ENCODE results near the gene EMX1. TPM values are rescaled to one million over a fixed set of nuclear protein-coding genes. Genes with fewer than 3 reads are reported as not detected.

EMX1 gene
- total RNA-seq, 1 experiment from 2014 or later, result not detected

DNA sequence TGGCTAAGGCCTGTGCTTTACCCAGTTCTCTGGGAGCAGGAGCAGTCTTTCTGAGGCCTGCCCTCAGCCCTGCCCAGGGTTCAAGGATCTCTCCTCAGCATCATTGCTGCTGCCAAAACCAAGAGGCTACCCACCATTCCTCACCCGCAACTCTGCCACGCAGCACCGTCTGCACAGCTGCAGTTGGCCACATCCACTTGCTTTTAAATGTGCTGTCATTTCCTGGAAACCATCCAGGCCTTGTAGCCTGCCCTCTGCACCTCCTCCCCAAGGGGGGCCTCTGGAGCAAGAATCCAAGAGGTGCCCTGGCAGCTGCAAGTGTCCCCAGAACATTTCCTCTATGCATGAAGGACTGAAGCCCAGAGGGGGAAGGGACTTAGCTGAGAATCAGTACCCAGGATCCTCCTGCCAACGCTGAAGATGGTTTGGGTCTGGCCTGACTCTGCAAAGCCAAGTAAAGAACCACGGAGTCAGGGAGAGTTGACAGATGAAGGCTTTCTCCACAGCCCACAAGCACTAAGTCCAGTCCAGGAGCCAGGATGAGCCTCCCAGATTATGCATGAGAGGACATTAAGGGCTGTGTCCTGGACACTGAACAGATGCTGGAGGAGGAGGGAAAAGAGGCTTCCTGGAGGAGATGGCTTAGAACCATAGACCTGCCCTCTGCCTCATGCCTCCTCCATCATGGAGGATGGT is 14.9 kb downstream of the EMX1 start:
- Histone ChIP-seq H3K9me3 (no peaks in the 10 kb centered on the region), H3K4me3 (no peak overlapping the region), H3K36me3 (no peaks in the 10 kb centered on the region), H3K27me3 (peaks cover 7% of the 10 kb centered on the region)
- DNase-seq, result peak; percentile 49

- DNase-seq, result no peak
- Histone ChIP-seq H3K4me3 (no peak overlapping the region), H3K27me3 (peaks cover 2% of the 10 kb centered on the region), H3K9me3 (no peaks in the 10 kb centered on the region), H3K36me3 (no peaks in the 10 kb centered on the region)
Observed at GRCh38 chr2:72932805-72933204, 15.5 kb downstream of the EMX1 start.

- no peaks in the 10 kb centered on the region for H3K36me3 ChIP-seq
- H3K9me3 ChIP-seq, result no peaks in the 10 kb centered on the region
- no peak overlapping the region for H3K4me3 ChIP-seq
- no peaks in the 10 kb centered on the region for H3K27me3 ChIP-seq
- DNase-seq, result no peak
Observed at GRCh38 chr2:72933207-72933606, 15.9 kb downstream of the EMX1 start.

GRCh38 chr2:72933646-72934151 is 16.4 kb downstream of the EMX1 start:
- Histone ChIP-seq H3K36me3 (no peaks in the 10 kb centered on the region), H3K27me3 (no peaks in the 10 kb centered on the region), H3K4me3 (no peak overlapping the region), H3K9me3 (no peaks in the 10 kb centered on the region)
- no peak for DNase-seq

GRCh38 chr2:72934683-72935610 is 17.6 kb downstream of the EMX1 start:
- Histone ChIP-seq H3K9me3 (no peaks in the 10 kb centered on the region), H3K4me3 (no peak overlapping the region), H3K36me3 (no peaks in the 10 kb centered on the region), H3K27me3 (no peaks in the 10 kb centered on the region)
- no peak for DNase-seq

DNA sequence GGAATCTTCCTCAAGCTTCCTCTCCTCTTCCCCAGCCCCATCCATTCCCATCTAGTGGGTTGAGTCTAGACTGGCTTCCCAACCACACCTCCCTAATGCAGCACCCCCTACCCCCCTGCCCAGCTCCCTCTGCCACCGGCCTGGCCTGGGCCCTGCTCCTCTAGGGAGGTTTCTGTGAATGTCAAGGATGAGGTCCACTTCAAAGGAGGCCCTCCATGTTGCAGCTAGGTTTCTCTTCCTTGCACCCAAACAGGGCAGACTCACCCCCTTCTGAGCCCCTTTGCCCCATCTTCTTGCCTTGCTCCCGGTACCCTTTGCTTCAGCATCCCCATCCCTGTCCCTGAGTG is 18.3 kb downstream of the EMX1 start:
- Histone ChIP-seq H3K36me3 (no peaks in the 10 kb centered on the region), H3K27me3 (no peaks in the 10 kb centered on the region), H3K9me3 (no peaks in the 10 kb centered on the region), H3K4me3 (no peak overlapping the region)
- no peak for DNase-seq

DNA sequence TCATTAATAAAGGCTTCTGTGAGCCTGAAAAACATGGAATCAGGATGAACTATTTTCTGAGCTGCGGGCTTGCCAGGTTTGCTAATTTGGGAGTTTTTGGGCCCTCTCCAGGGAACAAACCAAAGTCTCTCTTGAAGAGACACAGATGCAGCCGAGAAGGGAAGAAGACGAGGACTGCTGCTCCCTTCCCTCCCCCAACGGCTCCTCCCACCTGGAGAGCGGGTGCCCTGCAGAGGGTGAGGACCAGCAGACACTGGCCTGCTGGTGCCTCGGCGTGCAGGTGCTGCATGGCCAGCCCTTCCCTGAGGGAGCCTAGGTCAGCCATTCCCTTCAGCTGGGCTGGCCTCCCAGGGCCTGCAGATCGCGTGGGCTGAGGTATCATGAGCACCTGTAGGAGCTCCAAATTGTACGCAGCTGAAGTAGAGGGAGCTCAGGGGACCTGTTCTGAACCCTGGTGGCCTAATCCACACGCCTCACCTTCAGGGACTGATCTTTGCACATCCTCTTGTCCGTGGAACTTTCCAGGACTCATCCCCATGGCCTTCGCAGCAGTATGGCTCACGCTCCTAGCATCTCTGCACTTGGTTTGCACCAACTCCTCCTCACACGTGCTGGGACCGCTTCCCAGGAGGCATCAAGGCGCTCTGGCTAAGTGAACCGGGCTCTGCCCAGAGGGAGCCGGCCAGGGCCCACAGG is 19.5 kb downstream of the EMX1 start:
- H3K9me3 ChIP-seq, result no peaks in the 10 kb centered on the region
- no peak for DNase-seq
- no peak overlapping the region for H3K4me3 ChIP-seq
- no peaks in the 10 kb centered on the region for H3K36me3 ChIP-seq
- no peaks in the 10 kb centered on the region for H3K27me3 ChIP-seq

DNA sequence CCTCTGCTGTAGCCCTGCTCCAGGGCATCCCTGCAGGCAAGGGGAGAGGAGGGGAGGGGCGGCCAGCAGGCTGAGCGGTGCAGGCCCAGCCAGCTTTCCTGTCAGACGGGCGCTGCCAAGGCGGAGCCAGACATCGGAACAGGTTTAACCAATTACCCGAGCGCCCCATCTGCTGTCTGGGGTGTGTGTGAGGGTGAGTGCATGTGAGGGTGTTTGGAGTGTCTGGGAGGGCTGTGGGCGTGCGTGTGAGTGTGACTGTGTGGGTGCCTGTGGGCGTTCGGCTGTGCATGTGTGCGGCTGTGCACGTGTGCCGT is 20.0 kb downstream of the EMX1 start:
- H3K27me3 ChIP-seq, result no peaks in the 10 kb centered on the region
- no peak for DNase-seq
- H3K9me3 ChIP-seq, result no peaks in the 10 kb centered on the region
- no peaks in the 10 kb centered on the region for H3K36me3 ChIP-seq
- H3K4me3 ChIP-seq, result no peak overlapping the region

GRCh38 chr2:72938455-72938854 is 21.1 kb downstream of the EMX1 start:
- no peak for DNase-seq
- no peaks in the 10 kb centered on the region for H3K27me3 ChIP-seq
- no peak overlapping the region for H3K4me3 ChIP-seq
- H3K36me3 ChIP-seq, result no peaks in the 10 kb centered on the region
- H3K9me3 ChIP-seq, result no peaks in the 10 kb centered on the region

DNA sequence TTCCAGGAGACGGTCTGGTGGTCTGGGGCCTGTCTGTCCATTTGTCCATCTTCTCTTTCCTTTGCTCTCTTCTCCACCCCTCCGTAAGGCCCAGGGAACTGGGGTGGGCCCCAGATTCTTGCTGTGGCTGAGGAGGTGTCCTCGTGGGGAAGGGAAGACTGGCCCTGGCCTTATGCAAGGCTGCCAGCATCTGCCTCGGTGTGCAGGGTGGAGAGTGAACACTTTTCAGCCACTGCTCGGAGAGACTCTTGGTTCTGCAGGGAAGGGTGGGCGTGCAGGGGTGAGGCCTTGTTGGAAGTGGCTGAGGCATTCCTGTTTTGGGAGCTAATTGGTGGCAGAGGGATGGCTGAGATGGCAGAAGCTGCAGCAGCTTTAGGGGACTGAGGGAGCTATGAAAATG is 23.0 kb downstream of the EMX1 start:
- H3K9me3 ChIP-seq, result no peaks in the 10 kb centered on the region
- no peaks in the 10 kb centered on the region for H3K36me3 ChIP-seq
- H3K4me3 ChIP-seq, result no peak overlapping the region
- no peaks in the 10 kb centered on the region for H3K27me3 ChIP-seq
- no peak for DNase-seq

- no peak overlapping the region for H3K4me3 ChIP-seq
- no peaks in the 10 kb centered on the region for H3K27me3 ChIP-seq
- H3K9me3 ChIP-seq, result no peaks in the 10 kb centered on the region
- peak; percentile 57 for DNase-seq
- H3K36me3 ChIP-seq, result no peaks in the 10 kb centered on the region
Observed at GRCh38 chr2:72940786-72941185, 23.5 kb downstream of the EMX1 start.

DNA sequence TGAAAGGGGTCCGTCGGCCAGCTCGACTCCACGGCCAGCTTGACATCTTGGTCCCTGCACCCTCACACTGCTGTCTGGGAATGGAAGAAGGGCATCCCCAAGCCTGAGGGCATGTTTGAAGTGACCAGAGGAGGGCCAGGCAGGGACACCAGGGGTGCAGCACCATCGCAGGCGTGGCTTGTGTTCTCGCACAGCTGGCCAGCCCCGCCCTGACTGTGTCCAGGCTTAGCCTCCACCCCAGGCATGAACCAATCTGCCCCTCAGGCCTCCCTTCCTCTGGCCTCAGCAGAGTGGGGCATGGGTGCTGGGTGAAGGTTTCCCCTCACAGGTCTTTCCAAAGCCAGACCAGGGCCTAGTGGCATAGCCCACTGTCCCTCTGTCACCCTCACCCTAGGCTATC is 25.0 kb downstream of the EMX1 start:
- Histone ChIP-seq H3K9me3 (no peaks in the 10 kb centered on the region), H3K36me3 (no peaks in the 10 kb centered on the region), H3K27me3 (no peaks in the 10 kb centered on the region), H3K4me3 (no peak overlapping the region)
- DNase-seq, result no peak

DNA sequence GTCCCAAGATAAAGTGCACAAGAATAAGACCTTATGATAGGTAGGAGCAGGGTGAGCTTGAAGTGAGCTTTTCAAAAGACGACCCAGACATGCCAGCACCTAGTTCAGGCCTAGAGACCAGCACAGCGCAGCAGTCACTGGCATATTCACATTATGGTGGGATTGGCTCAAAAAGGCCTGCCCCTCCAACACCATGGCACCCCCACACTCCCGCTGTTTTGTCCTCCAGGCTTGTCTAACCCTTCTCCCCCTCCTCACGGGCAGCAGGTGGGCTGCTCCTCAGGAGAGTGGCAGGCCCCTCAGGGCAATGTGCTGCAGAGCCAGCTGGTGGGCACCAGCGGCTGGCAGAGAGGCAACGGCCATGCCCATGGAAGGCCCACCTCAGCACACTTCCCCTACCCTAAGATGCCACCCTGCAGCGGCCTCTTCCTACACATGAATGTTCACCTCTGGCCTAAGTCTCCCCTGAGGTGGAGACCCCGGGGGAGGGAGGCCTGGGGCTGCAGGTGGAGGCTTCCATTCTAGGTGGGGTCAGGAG is 25.6 kb downstream of the EMX1 start:
- no peak for DNase-seq
- Histone ChIP-seq H3K27me3 (no peaks in the 10 kb centered on the region), H3K36me3 (no peaks in the 10 kb centered on the region), H3K4me3 (no peak overlapping the region), H3K9me3 (no peaks in the 10 kb centered on the region)

GRCh38 chr2:72943540-72944395 is 26.4 kb downstream of the EMX1 start:
- Histone ChIP-seq H3K36me3 (no peaks in the 10 kb centered on the region), H3K27me3 (no peaks in the 10 kb centered on the region), H3K4me3 (no peak overlapping the region), H3K9me3 (no peaks in the 10 kb centered on the region)
- DNase-seq, result no peak

DNA sequence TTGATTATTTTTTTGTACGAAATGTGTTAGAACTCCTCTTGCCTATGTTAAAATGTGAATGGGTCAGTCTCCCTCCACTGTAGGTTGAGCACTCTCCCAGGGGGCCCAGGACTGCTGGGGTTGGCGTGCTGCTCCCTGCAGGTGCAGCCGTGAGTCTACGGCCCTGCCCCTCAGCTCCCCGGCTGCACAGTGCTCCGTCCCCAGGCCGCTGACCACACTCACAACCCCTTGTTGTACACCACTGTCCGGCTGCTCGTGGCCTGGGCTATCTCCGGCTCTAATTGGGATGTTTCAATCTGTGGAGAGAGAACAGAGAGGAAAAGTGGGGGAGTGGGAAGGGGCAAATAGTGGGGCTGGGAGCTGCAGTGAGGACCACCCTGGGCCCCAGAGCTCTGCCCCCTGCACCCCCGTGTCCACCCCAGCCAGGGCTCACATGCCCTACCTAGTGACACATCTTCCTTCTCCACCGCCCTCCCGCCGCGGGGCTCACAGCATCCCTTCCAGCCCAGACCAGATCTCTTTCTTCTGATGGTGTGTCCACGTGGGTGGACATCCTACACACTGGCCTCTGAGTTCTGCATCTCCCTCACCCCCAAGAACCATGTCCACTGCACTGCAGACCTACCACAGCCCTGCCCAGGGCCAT is 27.6 kb downstream of the EMX1 start:
- no peaks in the 10 kb centered on the region for H3K36me3 ChIP-seq
- no peak for DNase-seq
- H3K9me3 ChIP-seq, result no peaks in the 10 kb centered on the region
- H3K27me3 ChIP-seq, result no peaks in the 10 kb centered on the region
- H3K4me3 ChIP-seq, result no peak overlapping the region

- Histone ChIP-seq H3K9me3 (no peaks in the 10 kb centered on the region), H3K36me3 (no peaks in the 10 kb centered on the region), H3K27me3 (no peaks in the 10 kb centered on the region), H3K4me3 (no peak overlapping the region)
- no peak for DNase-seq
Observed at GRCh38 chr2:72945450-72946019, 28.2 kb downstream of the EMX1 start.

Data from MG63 (cell line).